HG02884 (cell line): ENCODE measurements around the gene ZMIZ1.

Experiments
- ATAC-seq: cut with Tn5 transposase; IDR thresholded peaks from one replicate; pipeline ENCODE4 v1.9.1; 2021; ENCODE audit warnings: mild to moderate bottlenecking, moderate library complexity; ENCODE audit not compliant: unreplicated experiment

ZMIZ1 gene

DNA sequence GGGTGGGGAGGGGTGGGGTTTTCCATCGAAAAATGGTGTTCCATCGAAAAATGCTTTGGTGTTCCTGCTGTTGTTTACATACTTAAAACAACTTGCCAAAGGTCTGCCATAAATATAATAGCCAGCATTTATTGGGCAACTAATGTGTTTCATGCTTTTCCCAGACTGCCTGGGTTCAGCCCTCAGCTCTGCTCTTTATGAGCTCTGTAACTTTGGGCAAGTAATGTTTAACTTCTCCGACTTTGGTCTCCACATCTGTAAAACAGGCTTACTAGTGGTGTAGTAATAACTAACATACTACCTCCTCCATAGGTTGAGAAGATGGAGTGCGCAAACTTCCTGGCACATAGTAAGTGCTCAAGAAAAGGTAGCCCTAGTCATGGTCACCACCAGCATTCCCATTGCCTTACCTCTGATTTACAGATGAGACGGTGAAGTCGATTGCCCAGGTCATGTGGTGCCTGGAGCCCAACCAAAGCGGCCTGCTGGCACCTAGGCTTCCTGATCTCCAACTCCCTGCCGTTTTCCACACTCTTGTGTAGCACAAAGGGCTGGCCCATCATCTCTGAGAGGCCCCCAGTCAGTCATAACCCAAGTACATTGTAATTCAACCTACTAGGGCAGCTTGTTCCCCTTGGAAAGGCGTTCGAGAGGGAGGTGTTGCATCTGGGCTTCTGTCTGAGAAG, 8.9 kb downstream of the ZMIZ1 start:
- no peak for ATAC-seq

- no peak for ATAC-seq
These were observed 9.7 kb downstream of the ZMIZ1 start for GRCh38 chr10:79078367-79079053.

GRCh38 chr10:79079054-79079397, 10.3 kb downstream of the ZMIZ1 start:
- ATAC-seq: no peak

DNA sequence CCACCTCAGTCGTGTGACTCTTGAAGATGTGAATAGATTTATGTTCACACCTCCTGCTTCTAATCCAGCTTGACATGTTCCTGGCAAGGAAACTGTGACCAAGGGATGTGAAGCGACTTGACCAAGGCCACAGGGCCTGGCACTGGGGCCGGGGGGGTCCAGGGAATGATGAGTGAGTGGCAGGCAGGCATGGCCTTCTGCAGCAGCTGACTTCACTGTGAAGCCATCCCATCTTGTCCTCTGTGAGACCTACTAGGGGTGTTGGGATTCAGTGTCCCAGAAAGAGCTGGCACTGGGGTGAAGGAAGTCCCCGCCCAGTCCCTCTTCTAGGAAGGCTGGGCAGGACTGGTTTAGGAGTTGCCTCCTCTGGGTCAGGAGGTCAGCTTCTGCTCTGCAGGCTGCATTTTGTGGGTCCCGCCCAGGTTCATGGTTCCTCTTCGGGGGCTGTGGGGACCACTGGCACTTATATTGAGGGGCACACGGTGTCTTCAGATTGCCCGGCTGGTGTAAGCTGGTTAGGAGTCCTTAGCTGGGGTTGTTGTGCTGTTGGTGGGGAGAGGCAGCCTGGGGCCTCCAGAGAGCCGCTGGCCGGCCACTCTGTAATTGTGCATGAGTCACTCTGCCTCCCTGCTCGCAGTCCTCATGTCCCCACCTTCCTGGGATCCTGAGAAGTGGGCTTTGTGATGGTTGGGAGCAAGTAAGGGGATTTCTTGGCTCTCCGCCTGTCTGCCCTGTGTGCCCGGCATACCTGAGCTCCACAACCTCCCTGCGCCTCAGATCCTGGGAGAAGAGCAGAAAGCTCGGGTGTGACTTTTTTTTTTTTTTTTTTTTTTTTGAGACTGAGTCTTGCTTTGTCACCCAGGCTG, 11.0 kb downstream of the ZMIZ1 start:
- ATAC-seq: no peak

DNA sequence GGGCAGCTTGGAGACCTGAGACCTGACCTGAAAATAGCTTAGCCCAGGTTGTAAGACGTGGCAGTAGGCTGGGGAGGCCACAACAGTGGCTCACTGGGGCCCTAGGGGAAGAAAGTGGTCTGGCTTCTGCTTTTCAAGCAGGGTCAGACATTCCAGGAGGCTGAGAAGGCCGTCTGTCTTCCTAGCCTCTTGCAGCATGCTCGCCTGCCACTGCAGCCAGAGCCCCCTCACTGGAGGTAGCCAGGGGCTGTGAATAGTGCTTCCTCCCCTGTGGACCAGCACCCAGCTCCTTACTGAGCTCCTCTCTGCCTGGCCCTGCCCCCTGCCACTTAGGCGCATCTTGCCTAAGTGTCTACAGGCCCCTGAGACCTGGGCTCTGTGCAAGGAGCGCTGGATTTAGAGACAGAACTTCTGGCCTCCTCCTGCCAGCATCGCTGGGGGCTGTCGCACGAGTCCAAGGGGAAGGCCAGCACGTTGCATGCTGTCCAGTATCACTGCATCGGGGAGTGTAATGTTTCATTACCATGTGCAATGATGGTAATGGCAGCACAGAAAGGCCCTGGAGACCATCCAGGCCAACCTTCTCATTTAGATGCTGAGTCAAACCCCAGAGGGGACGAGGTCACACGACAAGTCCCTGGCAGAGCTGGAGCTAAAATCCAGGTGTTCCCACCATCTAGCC, 12.7 kb downstream of the ZMIZ1 start:
- ATAC-seq: no peak

DNA sequence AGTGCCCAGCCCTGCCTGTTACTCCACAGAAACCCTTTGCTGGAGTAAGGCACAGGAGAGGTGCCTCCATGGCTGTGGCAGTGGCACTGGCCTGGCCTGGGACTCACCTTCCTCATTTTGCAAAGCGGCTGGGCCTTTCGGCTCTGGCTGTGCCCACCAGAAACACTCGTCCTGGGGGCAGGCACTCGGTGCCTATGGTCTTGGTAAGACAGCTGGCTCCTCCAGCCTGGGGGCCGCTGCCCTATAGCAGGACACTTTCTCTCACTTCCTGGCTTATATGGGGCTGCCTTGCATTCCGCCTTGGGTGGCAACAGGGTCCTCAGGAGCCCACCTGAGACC, 13.2 kb downstream of the ZMIZ1 start:
- ATAC-seq: no peak

DNA sequence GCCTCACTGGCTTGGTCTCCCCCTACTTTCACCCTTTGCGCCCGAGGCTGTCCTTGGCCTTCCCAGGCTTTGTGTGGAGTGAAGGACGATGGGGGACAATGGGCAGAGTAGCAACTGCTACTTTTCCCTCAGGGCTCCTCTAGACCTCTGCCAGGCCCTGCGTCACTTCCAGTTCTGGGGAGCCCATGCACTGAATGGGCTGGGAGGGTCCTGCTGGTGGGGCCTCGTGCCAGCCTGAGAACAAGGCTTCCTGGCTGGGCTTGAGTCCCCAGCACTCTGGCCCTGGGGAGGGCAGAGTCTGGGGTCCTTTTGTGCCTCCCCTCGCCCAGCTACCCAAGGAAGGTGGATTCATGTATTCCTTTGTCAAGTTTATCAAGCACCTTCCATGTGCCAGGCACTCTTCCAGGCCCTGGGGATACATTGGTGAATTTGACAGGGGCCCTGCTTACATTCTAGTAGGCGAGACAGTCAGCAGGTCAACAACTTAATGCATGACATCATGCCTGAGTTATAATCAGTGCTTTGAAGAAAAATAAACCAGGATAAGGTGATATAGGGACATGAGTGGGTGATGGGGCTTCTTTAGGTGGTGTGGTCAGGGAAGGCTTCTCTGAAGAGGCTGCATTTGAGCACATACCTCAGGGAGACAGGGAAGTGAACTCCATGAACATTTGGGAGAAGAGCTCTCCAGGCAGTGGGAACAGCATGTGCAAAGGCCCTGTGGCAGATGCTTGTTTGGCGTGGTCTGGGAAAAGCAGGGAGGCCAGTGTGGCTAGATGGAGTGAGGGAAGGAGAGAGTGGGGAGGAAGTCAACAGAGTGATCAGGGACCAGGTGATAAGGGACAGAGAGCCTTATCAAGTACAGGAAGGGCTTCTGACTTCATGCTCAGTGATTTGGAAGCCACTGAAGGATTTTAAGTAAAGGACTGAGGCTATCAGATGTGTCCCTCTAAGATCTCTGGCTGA, 14.1 kb downstream of the ZMIZ1 start:
- ATAC-seq: no peak

DNA sequence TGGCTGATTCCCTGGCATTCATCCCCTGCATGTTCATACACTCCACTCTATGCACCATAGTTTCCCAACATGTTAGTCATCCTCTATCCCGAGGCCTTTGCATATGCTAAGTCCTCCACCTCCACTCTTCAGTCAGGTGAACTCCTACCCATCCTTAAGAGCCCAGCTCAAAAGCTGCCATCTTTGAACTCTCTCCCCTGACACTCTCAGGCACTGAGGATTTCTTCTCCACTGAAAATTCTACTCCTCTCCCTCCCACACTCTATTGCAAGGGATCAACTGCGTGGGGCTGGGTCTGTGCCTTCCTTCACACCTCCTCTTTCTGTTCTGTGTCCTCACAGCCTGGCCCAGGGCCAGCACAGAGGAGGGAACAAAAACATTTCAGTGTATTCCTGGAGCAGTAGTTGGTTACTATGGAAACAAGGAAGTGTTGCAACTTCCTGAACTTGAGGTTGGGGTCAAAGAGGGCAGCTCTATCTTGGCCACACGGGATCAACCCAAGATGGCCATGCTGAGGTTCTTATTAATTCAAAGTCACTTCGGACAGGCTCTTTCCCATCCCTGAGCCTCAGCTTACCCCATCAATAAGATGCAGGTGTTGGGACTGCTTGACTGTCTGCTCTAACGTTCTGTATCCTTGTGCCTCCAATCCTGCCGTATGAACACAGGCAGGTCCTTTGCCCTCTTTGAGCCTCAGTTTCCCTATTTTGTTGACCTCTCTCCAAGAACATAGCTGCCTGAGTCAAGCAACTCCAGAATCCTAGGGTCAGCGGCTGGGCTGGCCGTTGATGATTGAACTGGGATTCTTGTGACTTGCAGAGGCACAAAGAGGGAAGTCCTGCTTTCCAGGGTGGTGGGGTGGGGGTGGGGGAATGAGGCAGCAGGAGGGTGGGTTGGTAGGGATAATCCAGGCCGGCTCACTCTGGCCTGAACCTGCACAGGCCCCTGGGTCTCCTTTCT, 15.5 kb downstream of the ZMIZ1 start:
- ATAC-seq: no peak

DNA sequence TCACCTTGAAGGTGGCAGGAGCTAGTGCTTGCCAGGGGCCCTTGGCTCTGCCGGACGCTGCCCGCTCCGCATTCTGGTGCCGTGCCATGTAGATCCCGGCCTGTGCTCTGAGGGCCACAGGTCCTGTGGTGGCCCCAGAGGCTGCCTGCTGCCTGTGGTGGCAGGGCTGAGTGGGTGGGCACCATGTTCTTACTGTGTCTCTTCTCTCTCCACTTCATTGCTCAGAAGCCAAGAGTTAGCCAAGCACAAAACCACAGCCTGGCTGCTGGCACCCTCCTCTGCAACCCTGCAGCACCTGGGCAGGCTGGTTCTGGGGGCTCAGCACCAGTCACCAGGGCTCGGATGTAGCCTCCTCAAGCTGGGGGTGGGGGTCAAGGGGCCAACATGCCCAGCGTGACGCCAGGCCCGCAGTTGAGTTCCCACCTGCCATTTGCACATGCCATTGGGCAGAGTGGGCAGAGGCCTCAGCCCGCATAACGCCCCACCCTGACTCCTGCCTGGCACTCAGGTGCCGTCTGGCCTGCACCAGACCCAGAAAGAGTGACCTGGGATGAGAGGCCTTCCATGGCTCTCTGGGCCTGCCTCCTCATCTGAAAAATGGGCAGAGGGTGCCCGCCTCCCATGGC, 16.3 kb downstream of the ZMIZ1 start:
- ATAC-seq: no peak

DNA sequence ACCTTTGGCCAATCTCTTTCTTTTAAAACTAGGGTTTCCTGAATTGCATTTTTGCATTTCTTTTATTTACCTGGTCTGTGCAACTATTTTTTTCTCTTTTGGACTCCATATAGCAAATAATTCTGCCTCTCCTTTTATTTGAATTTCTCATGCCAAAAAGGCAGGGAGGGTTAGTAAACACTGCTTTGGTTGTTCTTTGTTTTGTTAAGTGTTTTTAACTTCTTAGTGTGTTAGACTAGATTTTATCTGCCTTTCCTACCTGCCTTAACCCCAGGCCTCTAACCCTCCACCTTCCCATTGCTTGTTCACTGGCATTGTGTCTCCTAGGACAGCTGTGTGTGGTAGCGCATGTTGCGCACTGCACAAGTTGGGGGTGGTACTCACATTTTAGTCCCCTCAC, 18.1 kb downstream of the ZMIZ1 start:
- no peak for ATAC-seq

DNA sequence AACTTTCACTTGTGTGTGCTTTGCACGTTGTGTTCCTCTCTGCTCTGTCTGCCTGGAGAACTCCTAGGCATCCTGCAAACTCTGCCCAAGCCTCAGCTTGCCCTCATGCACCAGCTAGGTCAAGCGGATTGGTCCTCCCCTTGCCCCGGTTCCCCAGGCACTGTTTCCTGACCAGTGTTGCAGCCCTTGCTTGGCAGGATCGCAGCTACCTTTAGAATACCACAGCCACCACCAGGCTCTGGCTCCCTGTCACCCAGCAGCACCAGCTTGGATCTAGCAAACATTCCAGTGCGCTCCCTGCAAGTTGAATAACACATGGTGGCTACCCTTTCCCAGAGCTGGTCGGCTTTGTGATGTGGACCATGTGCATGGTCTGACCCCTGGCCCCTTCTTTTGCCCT, 19.0 kb downstream of the ZMIZ1 start:
- ATAC-seq: no peak

DNA sequence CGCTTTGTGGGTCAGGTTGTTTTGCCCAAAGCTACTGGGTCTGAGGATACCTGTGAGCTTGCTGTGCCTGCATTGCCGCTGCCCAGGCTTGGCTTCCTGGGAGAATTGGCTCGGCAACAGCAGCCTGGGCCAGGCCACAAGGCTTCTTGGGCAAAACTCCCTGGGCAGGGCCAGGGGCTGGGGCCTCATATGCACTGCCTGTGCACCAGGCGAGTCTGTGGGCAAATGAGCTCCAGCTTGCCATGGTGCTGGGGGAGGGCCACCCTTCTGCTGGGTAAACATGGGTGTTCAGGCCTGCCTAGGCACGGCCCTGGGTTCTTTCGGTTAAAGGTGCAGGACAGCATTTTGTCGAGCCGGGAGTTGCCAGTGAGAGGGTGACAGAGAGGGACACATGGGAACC, 19.4 kb downstream of the ZMIZ1 start:
- no peak for ATAC-seq

- no peak for ATAC-seq
These were observed 20.0 kb downstream of the ZMIZ1 start for GRCh38 chr10:79088613-79089355.

- ATAC-seq: no peak
These were observed 20.9 kb downstream of the ZMIZ1 start for GRCh38 chr10:79089632-79090031.

- ATAC-seq: peak; percentile 43
These were observed 21.5 kb downstream of the ZMIZ1 start for GRCh38 chr10:79090134-79090803.

GRCh38 chr10:79092292-79092896, 23.6 kb downstream of the ZMIZ1 start:
- ATAC-seq: no peak
